HEK293 (cell line): ENCODE measurements around the gene KRT27.

ENCODE experiments used
- CTCF ChIA-PET: fragments of 350-600 bp; formaldehyde crosslinking; extraction: SDS; loops from one replicate; lab custom pipeline; 2021; ENCODE audit warnings: antibody characterized with exemption; lab: Yijun Ruan, JAX
- POLR2A ChIA-PET: fragments of 300-600 bp; formaldehyde crosslinking; extraction: SDS; loops from one replicate; lab custom pipeline; 2020; ENCODE audit warnings: antibody characterized with exemption, inconsistent platforms; lab: Yijun Ruan, JAX
- H3K27ac ChIP-seq: fragments of 200-500 bp; sonication (Bioruptor generic); 2 replicates; pipeline ENCODE4 v1.5.1; 2014; ENCODE audit warnings: low read depth, low read length, control low read depth, inconsistent platforms; ENCODE audit errors: extremely low read depth
- H3K36me3 ChIP-seq, 2 experiments: fragments of 200-500 bp in 1 of 2; sonication (Bioruptor generic) in 1 of 2; 1 replicate in 1 of 2; 2 replicates in 1 of 2; pipeline ENCODE4 v1.5.1; 2014 to 2017; ENCODE audit warnings: inconsistent platforms in 2 of 2, low read length in 2 of 2; ENCODE audit not compliant: control insufficient read depth in 2 of 2, insufficient read depth in 1 of 2
- H3K4me1 ChIP-seq: fragments of 200-500 bp; sonication (Bioruptor generic); 2 replicates; pipeline ENCODE4 v1.5.1; 2014; ENCODE audit warnings: mild to moderate bottlenecking, low read length, inconsistent platforms; ENCODE audit not compliant: control insufficient read depth, insufficient read depth
- H3K4me3 ChIP-seq: 2 replicates; pipeline ENCODE4 v1.5.1; 2011; ENCODE audit warnings: low read depth, mild to moderate bottlenecking, control low read depth, low read length, moderate library complexity
- H3K9me3 ChIP-seq: fragments of 200-500 bp; sonication (Bioruptor generic); 2 replicates; pipeline ENCODE4 v1.5.1; 2014; ENCODE audit warnings: low read depth, low read length, inconsistent platforms; ENCODE audit not compliant: control insufficient read depth, insufficient read depth
- IKZF3 ChIP-seq: fragments of 450-650 bp; IDR thresholded peaks from 2 replicates; pipeline ENCODE4 v1.5.0; 2018; ENCODE audit warnings: missing biosample characterization, mild to moderate bottlenecking, missing genetic modification characterization, moderate library complexity
- KLF9 ChIP-seq: fragments of 450-650 bp; formaldehyde crosslinking; IDR thresholded peaks from 2 replicates; pipeline ENCODE4 v1.5.1; 2016; ENCODE audit warnings: missing biosample characterization, missing genetic modification characterization, low read depth
- OVOL3 ChIP-seq: fragments of 450-650 bp; formaldehyde crosslinking; IDR thresholded peaks from 2 replicates; pipeline ENCODE4 v1.5.1; 2016; ENCODE audit warnings: missing biosample characterization, missing genetic modification characterization
- SETDB1 ChIP-seq: IDR thresholded peaks from one replicate; pipeline ENCODE4 v1.6.1; 2017; ENCODE audit warnings: mild to moderate bottlenecking, low read length, moderate library complexity, mixed read lengths; ENCODE audit not compliant: insufficient read length
- TRIM28 ChIP-seq: IDR thresholded peaks from 2 replicates; pipeline ENCODE4 v1.6.1; 2011; ENCODE audit warnings: low read length, control low read depth, borderline replicate concordance
- ZNF184 ChIP-seq: fragments of 450-650 bp; IDR thresholded peaks from 2 replicates; pipeline ENCODE4 v1.5.1; 2018; ENCODE audit warnings: missing biosample characterization, mild to moderate bottlenecking, missing genetic modification characterization
- ZNF214 ChIP-seq: fragments of 450-650 bp; formaldehyde crosslinking; IDR thresholded peaks from 2 replicates; pipeline ENCODE4 v1.5.1; 2017; ENCODE audit warnings: missing biosample characterization, mild to moderate bottlenecking, missing genetic modification characterization, borderline replicate concordance
- ZNF266 ChIP-seq: fragments of 450-650 bp; formaldehyde crosslinking; IDR thresholded peaks from 2 replicates; pipeline ENCODE4 v1.5.1; 2016; ENCODE audit warnings: missing biosample characterization, missing genetic modification characterization, low read depth
- ZNF341 ChIP-seq: fragments of 450-650 bp; formaldehyde crosslinking; IDR thresholded peaks from 2 replicates; pipeline ENCODE4; 2016; ENCODE audit warnings: low read depth, missing biosample characterization, missing genetic modification characterization
- ZNF391 ChIP-seq: fragments of 450-650 bp; formaldehyde crosslinking; IDR thresholded peaks from 2 replicates; pipeline ENCODE4 v1.5.1; 2016; ENCODE audit warnings: low read depth, missing biosample characterization, missing genetic modification characterization, borderline replicate concordance
- ZNF394 ChIP-seq: fragments of 450-650 bp; formaldehyde crosslinking; IDR thresholded peaks from 2 replicates; pipeline ENCODE4 v1.5.1; 2016; ENCODE audit warnings: missing biosample characterization, missing genetic modification characterization, mild to moderate bottlenecking, moderate library complexity, borderline replicate concordance
- ZNF555 ChIP-seq: fragments of 450-650 bp; formaldehyde crosslinking; conservative IDR thresholded peaks from 2 replicates; pipeline ENCODE4 v1.5.1; 2017; ENCODE audit warnings: missing biosample characterization, mild to moderate bottlenecking, missing genetic modification characterization, inconsistent platforms
- ZNF561 ChIP-seq: fragments of 450-650 bp; IDR thresholded peaks from 2 replicates; pipeline ENCODE4 v1.5.1; 2018; ENCODE audit warnings: missing biosample characterization, missing genetic modification characterization, borderline replicate concordance
- ZNF596 ChIP-seq: fragments of 450-650 bp; IDR thresholded peaks from 2 replicates; pipeline ENCODE4 v1.5.0; 2018; ENCODE audit warnings: missing biosample characterization, mild to moderate bottlenecking, missing genetic modification characterization, moderate library complexity
- ZNF768 ChIP-seq: fragments of 450-650 bp; formaldehyde crosslinking; IDR thresholded peaks from 2 replicates; pipeline ENCODE4 v1.5.1; 2018; ENCODE audit warnings: missing biosample characterization, mild to moderate bottlenecking, missing genetic modification characterization
- ZNF791 ChIP-seq: fragments of 450-650 bp; formaldehyde crosslinking; IDR thresholded peaks from 2 replicates; pipeline ENCODE4 v1.5.1; 2016; ENCODE audit warnings: missing biosample characterization, missing genetic modification characterization
- ZNF837 ChIP-seq: fragments of 450-650 bp; formaldehyde crosslinking; IDR thresholded peaks from 2 replicates; pipeline ENCODE4 v1.5.1; 2016; ENCODE audit warnings: missing biosample characterization, missing genetic modification characterization
- ZNF843 ChIP-seq: fragments of 450-650 bp; formaldehyde crosslinking; IDR thresholded peaks from 2 replicates; pipeline ENCODE4 v1.5.1; 2016; ENCODE audit warnings: missing biosample characterization, missing genetic modification characterization
- TF ChIP-seq, protein P1 (sequence below): fragments of 450-650 bp; formaldehyde crosslinking; IDR thresholded peaks from 2 replicates; pipeline ENCODE4 v1.5.1; 2017; ENCODE audit warnings: missing biosample characterization, missing genetic modification characterization
- TF ChIP-seq, protein P2 (sequence below): fragments of 450-650 bp; formaldehyde crosslinking; IDR thresholded peaks from 2 replicates; pipeline ENCODE4 v1.5.1; 2016; ENCODE audit warnings: missing biosample characterization, missing genetic modification characterization
- TF ChIP-seq, protein P3 (sequence below): fragments of 450-650 bp; formaldehyde crosslinking; IDR thresholded peaks from 2 replicates; pipeline ENCODE4 v1.5.1; 2016; ENCODE audit warnings: missing biosample characterization, missing genetic modification characterization, borderline replicate concordance
- TF ChIP-seq, protein P4 (sequence below): fragments of 450-650 bp; formaldehyde crosslinking; IDR thresholded peaks from 2 replicates; pipeline ENCODE4 v1.5.1; 2016; ENCODE audit warnings: missing biosample characterization, missing genetic modification characterization
- TF ChIP-seq, protein P5 (sequence below): fragments of 450-650 bp; formaldehyde crosslinking; conservative IDR thresholded peaks from 2 replicates; pipeline ENCODE4 v1.5.1; 2016; ENCODE audit warnings: low read depth, missing biosample characterization, missing genetic modification characterization

KRT27 gene

DNA sequence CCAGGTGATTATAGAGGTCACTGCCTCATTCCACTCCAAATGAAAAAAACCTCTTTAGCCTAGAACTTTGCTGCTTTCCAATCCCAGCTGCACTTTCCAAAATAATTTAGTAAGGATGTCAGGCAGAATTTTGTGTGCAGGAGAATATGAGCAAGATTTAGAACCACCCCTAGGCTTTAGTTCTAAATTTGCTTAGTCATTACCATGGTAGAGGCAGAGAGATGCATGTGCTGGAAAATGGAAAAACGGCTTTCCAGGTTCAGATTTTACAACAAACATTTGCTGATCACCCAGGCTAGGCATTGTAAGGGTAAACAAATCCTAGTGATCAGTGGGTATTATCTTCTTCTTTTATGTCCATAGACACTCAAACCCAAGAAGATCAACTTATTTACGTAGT is 16.7 kb downstream of the KRT27 start:
- CTCF ChIA-PET = no interaction called here
- Histone ChIP-seq H3K36me3 (no peaks in the 10 kb centered on the region), H3K4me3 (no peak overlapping the region), H3K27ac (no peak overlapping the region), H3K4me1 (no peaks in the 10 kb centered on the region), H3K9me3 (no peaks in the 10 kb centered on the region)
- POLR2A ChIA-PET = no interaction called here
- TF ChIP-seq ZNF391 = no peak
- TF ChIP-seq ZNF266 (tag by site-specific recombination) = no peak
- TF ChIP-seq KLF9 (tag by site-specific recombination) = no peak
- no peak for TF ChIP-seq ZNF843
- TF ChIP-seq, protein P1, sequence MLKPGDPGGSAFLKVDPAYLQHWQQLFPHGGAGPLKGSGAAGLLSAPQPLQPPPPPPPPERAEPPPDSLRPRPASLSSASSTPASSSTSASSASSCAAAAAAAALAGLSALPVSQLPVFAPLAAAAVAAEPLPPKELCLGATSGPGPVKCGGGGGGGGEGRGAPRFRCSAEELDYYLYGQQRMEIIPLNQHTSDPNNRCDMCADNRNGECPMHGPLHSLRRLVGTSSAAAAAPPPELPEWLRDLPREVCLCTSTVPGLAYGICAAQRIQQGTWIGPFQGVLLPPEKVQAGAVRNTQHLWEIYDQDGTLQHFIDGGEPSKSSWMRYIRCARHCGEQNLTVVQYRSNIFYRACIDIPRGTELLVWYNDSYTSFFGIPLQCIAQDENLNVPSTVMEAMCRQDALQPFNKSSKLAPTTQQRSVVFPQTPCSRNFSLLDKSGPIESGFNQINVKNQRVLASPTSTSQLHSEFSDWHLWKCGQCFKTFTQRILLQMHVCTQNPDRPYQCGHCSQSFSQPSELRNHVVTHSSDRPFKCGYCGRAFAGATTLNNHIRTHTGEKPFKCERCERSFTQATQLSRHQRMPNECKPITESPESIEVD (tag by site-specific recombination) = no peak
- no peak for TF ChIP-seq ZNF394 (tag by site-specific recombination)
- TF ChIP-seq ZNF768 (tag by site-specific recombination) = no peak
- no peak for TF ChIP-seq SETDB1
- no peak for TF ChIP-seq IKZF3
- no peak for TF ChIP-seq ZNF341 (tag by site-specific recombination)
- no peak for TF ChIP-seq ZNF184 (tag by site-specific recombination)
- TF ChIP-seq ZNF791 (tag by site-specific recombination) = no peak

GRCh38 chr17:40763752-40764151 is 18.6 kb downstream of the KRT27 start:
- H3K27ac ChIP-seq = no peak overlapping the region
- ChIA-PET CTCF (interaction anchor here (0.7 to 1.3 kb wide), 4 partner anchors 148 to 786 kb away, joined by 3 to 4 read pairs (median 3); no protein-coding TSS in a partner anchor), POLR2A (no interaction called here)
- no peaks in the 10 kb centered on the region for H3K36me3 ChIP-seq
- no peak overlapping the region for H3K4me3 ChIP-seq
- H3K4me1 ChIP-seq = no peaks in the 10 kb centered on the region
- H3K9me3 ChIP-seq = no peaks in the 10 kb centered on the region
- no peak for TF ChIP-seq ZNF394 (tag by site-specific recombination)
- no peak for TF ChIP-seq ZNF391
- peak; percentile 87 for TF ChIP-seq SETDB1
- no peak for TF ChIP-seq ZNF837 (tag by site-specific recombination)
- TF ChIP-seq, protein P2, sequence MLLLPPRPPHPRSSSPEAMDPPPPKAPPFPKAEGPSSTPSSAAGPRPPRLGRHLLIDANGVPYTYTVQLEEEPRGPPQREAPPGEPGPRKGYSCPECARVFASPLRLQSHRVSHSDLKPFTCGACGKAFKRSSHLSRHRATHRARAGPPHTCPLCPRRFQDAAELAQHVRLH (tag by site-specific recombination) = no peak
- no peak for TF ChIP-seq OVOL3 (tag by site-specific recombination)
- no peak for TF ChIP-seq ZNF555 (tag by site-specific recombination)
- peak; percentile 49; the same call in 1 of the 2 replicates for TF ChIP-seq TRIM28
- TF ChIP-seq, protein P3, sequence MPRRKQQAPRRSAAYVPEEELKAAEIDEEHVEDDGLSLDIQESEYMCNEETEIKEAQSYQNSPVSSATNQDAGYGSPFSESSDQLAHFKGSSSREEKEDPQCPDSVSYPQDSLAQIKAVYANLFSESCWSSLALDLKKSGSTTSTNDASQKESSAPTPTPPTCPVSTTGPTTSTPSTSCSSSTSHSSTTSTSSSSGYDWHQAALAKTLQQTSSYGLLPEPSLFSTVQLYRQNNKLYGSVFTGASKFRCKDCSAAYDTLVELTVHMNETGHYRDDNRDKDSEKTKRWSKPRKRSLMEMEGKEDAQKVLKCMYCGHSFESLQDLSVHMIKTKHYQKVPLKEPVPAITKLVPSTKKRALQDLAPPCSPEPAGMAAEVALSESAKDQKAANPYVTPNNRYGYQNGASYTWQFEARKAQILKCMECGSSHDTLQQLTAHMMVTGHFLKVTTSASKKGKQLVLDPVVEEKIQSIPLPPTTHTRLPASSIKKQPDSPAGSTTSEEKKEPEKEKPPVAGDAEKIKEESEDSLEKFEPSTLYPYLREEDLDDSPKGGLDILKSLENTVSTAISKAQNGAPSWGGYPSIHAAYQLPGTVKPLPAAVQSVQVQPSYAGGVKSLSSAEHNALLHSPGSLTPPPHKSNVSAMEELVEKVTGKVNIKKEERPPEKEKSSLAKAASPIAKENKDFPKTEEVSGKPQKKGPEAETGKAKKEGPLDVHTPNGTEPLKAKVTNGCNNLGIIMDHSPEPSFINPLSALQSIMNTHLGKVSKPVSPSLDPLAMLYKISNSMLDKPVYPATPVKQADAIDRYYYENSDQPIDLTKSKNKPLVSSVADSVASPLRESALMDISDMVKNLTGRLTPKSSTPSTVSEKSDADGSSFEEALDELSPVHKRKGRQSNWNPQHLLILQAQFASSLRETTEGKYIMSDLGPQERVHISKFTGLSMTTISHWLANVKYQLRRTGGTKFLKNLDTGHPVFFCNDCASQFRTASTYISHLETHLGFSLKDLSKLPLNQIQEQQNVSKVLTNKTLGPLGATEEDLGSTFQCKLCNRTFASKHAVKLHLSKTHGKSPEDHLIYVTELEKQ (tag by site-specific recombination) = no peak
- no peak for TF ChIP-seq ZNF596 (tag by site-specific recombination)
- no peak for TF ChIP-seq ZNF214 (tag by site-specific recombination)
- TF ChIP-seq, protein P4, sequence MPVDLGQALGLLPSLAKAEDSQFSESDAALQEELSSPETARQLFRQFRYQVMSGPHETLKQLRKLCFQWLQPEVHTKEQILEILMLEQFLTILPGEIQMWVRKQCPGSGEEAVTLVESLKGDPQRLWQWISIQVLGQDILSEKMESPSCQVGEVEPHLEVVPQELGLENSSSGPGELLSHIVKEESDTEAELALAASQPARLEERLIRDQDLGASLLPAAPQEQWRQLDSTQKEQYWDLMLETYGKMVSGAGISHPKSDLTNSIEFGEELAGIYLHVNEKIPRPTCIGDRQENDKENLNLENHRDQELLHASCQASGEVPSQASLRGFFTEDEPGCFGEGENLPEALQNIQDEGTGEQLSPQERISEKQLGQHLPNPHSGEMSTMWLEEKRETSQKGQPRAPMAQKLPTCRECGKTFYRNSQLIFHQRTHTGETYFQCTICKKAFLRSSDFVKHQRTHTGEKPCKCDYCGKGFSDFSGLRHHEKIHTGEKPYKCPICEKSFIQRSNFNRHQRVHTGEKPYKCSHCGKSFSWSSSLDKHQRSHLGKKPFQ (tag by site-specific recombination) = no peak
- TF ChIP-seq ZNF561 = no peak
- TF ChIP-seq, protein P5, sequence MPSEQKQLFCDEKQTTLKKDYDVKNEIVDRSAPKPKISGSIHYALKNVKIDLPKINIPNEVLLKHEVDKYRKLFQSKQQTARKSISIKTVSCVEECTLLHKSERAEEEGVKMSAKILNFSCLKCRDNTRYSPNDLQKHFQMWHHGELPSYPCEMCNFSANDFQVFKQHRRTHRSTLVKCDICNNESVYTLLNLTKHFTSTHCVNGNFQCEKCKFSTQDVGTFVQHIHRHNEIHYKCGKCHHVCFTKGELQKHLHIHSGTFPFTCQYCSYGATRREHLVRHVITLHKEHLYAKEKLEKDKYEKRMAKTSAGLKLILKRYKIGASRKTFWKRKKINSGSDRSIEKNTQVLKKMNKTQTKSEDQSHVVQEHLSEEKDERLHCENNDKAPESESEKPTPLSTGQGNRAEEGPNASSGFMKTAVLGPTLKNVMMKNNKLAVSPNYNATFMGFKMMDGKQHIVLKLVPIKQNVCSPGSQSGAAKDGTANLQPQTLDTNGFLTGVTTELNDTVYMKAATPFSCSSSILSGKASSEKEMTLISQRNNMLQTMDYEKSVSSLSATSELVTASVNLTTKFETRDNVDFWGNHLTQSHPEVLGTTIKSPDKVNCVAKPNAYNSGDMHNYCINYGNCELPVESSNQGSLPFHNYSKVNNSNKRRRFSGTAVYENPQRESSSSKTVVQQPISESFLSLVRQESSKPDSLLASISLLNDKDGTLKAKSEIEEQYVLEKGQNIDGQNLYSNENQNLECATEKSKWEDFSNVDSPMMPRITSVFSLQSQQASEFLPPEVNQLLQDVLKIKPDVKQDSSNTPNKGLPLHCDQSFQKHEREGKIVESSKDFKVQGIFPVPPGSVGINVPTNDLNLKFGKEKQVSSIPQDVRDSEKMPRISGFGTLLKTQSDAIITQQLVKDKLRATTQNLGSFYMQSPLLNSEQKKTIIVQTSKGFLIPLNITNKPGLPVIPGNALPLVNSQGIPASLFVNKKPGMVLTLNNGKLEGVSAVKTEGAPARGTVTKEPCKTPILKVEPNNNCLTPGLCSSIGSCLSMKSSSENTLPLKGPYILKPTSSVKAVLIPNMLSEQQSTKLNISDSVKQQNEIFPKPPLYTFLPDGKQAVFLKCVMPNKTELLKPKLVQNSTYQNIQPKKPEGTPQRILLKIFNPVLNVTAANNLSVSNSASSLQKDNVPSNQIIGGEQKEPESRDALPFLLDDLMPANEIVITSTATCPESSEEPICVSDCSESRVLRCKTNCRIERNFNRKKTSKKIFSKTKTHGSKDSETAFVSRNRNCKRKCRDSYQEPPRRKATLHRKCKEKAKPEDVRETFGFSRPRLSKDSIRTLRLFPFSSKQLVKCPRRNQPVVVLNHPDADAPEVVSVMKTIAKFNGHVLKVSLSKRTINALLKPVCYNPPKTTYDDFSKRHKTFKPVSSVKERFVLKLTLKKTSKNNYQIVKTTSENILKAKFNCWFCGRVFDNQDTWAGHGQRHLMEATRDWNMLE = no peak
